HPDE6-E6E7 (cell line): Measurements from ENCODE around the gene PIEZO2.
"Not testable (repeated sequence)": the region's sequence is repeated elsewhere in the genome, so short reads cannot be mapped to it uniquely, and the experiment has no call there.

Experiments used
- DNase-seq: peaks from one replicate; pipeline ENCODE4 v3.0.0; 2011; ENCODE audit warnings: missing footprints; ENCODE audit errors: extremely low spot score

Gene PIEZO2

DNA sequence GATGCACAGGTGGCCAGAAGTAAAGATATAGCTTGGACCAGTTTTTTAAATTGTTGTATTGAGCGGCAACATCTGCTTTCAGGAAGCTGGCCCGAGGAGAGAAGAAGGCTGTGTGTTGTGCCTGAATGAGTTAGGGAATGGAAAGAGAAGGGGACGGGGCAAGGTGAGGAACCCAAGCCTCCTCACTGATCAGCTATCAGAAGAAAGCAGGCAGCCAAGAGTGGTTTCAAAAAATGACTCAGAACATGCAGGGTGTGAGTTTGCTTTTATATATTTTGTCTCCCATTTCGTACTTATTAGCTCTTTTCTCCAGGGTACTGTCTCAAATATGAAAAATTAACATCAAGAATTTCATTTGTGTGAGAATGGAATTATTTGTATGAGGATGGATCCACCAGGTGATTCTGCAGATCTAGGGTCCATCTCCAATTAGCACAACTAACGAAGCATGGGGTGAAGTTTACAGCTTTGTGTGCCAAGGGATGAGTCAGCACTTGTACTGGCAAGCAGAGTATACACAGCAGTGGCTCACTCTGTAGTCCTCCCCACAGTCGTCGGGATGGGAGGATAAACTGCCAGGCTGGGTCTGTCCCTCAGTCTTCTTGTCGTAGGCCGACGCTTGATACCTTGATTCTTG is 175.7 kb downstream of the PIEZO2 start:
- no peak for DNase-seq

DNA sequence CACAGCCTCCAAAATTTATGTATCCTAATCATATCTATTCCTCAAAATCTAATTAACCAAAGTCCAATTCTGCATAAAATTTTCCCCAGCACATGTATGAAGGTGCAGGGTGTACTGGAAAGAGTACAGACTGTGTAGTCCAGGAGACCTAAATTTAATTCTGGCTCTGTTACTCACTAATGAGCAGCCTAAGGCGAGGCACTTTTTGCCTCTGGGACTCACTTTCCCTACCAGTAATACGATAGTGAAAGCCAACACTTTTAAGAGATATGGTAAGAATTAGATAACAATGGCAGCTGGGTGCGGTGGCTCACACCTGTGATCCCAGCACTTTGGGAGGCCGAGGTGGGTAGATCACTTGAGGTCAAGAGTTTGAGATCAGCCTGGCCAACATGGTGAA is 177.7 kb downstream of the PIEZO2 start:
- no peak for DNase-seq

DNA sequence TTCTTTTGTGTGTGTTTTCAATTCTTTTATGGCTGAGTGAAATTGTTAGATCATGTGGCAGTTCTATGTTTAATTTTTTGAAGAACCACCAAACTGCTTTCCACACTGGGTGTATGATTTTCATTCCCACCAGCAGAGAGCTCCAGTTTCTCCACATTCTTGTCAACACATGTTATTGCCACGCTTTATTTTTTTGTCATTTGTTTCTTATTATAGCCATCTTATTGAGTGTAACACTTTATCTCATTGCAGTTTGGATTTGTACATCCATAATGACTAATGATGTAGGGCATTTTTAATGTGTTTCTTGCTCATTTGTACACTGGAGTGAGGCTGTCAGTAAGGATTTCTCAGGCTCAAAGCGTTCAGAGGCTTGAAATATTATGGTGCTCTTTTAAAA is 184.2 kb downstream of the PIEZO2 start:
- DNase-seq: no peak

DNA sequence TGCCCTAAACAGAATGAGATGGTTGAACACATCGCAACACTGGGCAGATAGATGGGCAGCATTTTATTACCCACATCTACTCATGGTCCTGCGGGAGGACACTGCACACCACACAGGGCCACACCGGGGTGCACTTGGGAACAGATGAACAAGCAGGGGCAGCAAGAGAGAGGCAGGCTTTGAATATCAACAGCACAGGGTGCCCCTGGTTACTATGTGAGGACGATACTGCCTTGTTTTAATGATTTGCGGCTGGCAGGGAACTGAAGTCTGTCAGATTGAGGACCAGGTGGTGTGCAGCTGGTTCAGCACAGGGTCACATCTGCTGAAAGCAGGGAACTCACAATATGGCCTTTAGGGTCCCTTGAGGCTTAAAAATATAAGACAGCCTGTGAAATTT is 195.7 kb downstream of the PIEZO2 start:
- no peak for DNase-seq

DNA sequence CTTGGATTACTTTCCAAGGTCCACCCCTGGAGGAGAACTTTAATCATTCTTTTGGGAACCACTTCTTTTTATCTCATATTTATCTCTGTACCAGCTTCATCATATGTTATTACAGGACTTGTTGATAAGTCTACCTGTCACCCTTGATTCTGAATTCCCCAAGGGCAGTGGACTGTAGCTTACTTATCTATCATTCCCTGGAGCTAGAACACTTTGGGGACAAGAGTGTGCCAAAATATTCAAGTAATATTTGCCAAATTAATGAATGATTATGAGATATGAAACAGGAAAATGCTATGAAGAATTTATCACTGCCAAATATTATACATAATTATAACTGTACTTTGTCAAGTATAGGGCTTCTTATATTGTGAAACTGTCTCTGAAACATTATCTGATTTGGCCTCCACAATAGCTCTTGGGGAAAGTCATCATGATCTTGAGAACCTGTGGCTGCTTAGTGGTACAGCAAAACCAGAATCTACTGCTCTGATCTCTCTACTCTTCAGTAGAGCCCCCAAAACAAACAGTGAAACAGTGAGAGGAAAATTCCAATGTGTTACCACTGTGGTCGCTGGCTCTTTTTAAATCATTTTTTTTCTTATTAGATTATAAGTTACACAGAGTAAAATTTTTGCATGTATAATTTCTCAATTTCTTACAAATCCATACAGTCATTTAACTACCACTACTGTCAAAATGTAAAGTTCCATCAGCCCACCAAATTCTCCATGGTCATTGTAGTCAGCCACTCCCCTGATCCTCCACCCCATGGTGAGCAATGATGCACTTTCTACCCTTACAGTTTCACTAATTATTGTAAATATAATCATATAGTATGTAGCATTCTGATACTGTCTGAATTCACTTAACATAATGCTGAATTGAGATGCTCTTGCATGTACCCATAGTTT is 197.5 kb downstream of the PIEZO2 start:
- no peak for DNase-seq

DNA sequence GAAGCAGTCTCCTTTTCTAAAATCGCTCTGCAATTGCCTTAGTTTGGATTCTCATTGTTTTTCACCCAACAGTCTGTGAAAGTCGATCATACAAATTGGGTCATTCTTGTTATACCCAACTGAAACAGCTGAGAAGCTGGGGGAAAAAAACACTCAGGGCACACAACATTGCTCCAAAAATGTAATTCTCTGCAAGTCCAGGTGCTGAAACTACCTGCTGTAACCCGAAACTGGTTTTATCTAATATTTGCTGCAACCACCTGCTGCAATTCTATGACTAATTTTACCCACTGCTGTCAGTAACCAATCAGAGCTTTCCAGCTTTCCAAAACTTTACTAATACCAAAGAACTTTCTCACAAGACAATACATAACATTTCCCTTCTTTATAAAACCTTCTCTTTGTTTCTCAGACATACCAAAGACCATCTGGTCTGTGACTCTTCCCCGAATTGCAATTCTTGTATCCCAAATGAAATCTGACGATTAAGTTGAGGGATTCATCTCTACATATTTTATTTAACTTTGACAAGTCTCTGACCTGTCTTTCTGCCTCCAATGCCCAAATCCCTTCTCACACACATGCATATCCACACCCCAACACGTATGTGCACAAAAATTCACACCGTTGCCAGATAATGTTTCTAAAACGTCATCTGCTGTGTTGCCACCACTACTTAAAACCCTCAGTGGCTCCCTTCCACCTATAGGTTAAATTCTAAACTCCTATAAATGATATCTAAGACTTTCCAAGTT is 198.3 kb downstream of the PIEZO2 start:
- DNase-seq: no peak

DNA sequence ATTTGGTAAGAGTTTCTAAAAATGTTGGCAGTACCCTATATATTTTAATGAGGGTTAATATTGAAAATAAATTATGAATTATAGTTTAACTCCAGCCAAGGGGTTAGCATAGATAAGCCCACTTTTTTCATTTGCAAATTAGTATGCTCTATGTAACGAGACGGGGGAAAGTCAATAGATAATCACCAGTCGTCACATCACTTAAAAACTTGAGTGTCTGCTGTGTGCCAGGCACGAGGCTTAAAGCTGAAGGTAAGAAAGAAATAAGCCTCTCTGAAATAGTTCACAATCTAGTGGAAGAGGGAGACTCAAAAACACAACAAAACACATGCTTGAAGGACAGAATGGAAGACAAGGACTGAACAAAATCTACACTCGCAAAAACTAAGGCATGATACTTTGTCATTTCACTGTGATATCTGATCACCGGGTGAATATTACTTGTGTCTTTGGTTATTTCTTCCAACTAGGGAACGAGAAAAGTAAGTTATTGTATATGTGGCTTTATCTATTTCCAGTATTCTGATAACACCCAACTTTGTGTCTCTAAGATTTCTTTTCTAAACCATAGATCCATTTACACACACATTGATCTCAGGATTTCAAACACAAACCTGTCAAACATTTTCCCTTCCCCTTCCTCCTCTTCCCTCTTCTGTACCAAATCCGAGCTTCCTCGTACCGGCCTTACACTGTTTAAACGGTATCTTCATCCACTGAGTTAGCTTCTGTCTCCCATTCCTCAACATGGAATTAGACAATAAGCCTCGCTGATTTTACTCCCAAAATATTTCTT is 199.1 kb downstream of the PIEZO2 start:
- no peak for DNase-seq

DNA sequence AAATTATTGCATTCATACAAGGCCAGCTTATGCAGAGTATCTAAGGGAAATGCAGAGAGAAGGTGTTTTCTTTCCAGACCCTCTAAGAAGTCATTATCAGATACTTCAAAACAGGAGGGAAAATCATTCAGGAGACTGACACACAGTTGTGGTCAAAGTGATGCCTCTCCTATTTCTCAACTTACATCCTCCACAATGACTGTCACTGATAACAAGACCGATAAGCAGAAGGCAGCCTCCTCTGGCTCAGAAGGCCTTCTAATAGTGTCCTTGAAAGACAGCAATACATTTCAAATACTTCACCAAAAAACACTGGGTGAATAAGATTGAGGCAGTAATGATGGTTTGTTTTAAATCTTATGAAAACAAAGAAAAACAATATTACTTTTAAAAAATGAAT is 199.7 kb downstream of the PIEZO2 start:
- no peak for DNase-seq

DNA sequence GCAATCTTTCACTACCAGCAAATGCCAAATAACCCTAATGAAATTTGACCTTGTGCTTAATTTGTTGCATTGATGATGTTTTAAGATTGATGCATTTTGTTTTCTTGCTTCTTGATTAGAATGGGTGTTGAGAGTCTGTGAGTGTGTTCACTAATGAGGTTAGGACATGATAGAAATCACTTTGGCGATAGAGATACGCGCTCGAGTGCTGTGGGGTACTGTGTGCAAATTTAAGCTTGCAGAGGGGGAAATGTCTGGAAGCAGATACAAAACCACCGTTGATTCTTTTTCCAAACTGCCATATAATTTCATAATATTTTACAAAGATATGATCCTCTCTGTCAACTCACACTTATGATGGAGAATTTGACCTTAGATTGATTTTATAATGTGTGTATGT is 200.9 kb downstream of the PIEZO2 start:
- no peak for DNase-seq

DNA sequence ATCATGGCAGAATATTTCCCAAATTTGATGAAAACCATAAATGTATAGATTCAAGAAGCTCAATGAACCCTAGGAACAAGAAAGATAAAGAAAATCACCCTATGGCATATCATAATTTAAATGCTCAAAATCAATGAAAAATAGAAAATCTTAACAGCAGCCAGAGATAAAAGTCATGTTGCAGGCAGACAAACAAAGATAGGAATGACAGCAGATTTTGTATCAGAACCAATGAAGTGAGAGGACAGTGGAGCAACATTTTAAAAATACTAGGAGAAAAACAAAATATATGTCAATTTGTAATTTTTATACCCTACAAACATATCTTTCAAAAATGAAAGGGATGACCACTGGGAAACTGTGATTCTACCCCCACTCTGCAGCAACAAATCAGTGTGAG is 203.3 kb downstream of the PIEZO2 start:
- DNase-seq: no peak

DNA sequence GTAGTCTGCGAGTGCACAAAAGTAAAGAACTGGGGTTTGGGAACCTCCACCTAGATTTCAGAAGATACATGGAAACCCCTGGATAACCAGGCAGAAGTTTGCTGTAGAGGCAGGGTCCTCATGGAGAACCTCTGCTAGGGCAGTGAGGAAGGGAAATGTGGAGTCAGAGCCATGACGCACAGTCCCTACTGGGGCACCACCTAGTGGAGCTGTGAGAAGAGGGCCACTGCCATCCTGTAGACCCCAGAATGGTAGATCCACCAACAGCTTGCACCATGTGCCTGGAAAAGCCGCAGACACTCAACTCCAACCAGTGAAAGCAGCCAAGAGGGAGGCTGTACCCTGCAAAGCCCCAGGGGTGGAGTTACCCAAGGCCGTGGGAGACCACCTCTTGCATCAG is 206.4 kb downstream of the PIEZO2 start:
- no peak for DNase-seq

DNA sequence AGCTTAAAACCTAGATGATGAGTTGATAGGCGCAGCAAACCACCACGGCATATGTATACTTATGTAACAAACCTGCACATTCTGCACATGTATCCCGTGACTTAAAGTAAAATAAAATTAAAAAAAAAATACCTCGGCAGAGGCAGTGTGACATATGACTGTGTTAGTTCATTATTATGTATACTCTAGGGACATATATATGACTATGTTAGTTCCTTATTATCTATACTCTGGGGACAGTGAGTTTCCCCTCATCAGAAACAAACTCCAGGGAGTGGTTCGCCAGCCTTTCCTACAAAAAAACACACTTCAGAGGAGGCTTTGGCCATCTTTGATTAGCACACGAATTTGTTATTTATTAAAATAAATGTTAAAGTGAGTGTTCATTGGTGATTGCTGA is 209.5 kb downstream of the PIEZO2 start:
- DNase-seq: no peak

DNA sequence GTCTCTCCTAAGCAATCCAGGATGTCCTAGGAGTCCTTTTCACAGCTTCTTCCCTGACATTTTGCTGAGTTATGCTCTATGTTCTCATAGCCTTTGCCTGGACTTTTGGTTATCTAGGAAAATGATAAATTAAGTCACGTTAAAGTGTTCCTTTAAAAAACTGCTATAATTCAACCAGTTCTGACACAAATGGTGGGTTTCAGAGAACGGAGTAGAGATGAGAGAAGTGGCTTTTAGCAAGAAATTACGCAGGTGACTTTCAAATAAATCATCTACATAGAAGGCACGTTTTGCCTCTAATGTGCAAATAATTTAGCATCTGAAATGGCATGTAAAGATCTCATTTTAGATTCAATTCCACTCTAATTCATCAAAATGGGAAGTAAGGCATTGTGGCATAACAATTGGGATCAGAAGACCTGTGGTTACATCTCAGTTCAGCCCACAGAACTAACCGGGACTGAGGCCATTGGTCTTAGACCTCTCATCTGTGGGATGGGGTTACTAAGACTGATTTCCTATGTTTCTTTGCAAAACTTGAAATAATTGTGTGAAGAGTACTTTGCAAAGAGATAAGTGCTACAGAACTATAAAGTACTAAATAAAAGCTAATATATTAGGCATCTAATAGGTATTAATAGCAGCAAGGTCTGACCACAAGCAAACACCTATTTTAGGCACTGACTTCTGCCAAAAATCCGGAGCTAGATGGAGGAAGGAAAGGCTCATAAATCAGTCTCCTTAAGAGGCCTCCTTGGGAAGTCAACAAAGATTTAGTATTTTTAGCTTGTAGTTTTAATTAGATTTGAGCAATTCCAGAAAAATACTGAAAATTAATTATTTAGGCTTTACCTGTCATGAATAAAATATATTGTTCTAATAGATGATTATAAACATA is 211.4 kb downstream of the PIEZO2 start:
- no peak for DNase-seq

DNA sequence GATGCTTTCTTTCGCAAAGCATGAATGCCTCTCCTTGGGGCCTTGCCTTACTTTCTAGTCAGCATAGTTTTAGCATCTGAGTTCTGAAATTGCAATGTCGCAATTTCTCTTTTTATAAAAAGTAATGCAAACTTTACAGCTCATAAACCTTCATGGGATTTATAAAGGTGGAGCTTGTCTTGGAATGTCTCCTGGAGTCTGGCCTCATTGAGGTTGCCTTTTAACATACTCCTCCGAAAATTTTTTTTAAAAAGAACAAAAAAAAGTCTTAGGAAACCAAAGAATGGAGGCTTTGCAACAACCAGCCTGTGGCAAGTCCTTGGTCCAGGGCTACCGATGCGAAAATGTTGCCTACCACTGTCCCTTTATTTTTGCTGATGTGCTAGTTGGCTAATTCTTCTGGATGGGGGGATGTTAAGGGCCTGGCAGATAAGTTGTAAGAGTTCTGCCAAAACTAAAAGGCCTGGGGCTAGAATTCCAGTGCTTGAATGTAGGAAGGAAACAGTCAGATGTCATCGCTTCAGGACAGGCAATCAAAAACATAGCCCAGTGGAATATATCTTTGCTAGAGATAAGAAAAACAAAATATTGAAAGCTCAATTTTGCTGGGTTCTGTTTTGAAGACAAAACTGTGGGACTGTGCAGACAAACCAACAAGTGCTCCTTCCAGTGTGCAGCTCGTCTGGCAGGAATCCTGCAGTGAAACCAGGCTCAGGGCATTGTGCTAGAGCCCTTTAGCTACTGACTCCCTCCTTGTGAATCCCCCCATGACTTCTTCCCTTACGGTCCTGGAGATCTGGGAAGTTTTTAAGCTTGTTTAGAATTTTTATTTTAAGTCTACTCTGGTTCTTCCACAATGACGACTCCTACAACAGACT is 213.0 kb downstream of the PIEZO2 start:
- no peak for DNase-seq

DNA sequence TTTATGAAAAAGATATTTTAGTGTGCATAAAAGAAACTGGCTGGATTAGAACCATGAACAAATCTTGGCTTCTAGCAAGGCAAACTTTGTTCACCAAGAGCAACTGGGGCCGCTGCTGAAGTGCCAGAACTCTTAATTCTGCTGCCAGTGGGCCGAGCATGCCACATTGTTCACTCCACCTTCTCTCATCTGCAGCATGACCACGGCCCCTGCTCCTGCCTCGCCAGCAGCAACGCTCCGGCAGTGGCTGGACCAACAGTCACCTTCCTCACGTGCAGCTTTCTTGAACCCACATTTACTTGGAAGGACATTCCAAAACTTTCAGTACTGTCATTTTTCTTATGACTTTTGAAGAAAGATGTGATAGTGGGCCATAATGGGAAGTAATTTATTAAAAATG is 213.8 kb downstream of the PIEZO2 start:
- DNase-seq: no peak

DNA sequence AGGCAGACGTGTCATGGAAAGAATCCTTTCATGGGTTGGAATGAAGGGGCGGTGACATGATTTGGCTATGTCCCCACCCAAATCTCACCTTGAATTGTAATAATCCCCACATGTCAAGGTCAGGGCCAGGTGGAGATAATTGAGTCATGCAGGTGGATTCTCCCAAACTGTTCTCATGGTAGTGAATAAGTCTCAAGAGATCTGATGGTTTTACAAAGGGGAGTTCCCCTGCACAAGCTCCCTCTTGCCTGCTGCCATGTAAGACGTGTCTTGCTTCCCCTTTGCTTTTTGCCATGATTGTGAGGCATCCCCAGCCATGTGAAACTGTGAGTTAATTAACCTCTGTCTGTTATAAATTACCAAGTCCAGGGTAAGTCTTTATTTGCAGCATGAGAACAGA is 215.7 kb downstream of the PIEZO2 start:
- DNase-seq: not testable (repeated sequence)

DNA sequence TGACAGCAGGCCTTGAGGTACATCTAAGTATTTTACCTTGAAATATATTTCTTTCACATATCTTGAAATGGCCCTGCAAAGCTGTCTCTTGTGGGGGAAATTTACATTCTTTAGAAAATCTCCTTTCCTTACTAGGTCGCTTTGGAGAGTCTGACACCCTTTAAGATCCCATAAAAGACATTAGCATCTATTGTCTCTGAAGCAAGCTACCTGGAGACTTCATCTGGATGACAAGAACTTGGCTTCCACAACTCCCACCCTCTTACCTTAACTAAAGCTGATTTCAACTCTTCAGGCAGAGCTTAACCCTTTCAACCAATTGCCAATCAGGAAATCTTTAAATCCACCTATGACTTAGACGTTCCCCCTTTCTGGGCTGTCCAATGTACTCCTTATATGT is 219.3 kb downstream of the PIEZO2 start:
- DNase-seq: no peak

DNA sequence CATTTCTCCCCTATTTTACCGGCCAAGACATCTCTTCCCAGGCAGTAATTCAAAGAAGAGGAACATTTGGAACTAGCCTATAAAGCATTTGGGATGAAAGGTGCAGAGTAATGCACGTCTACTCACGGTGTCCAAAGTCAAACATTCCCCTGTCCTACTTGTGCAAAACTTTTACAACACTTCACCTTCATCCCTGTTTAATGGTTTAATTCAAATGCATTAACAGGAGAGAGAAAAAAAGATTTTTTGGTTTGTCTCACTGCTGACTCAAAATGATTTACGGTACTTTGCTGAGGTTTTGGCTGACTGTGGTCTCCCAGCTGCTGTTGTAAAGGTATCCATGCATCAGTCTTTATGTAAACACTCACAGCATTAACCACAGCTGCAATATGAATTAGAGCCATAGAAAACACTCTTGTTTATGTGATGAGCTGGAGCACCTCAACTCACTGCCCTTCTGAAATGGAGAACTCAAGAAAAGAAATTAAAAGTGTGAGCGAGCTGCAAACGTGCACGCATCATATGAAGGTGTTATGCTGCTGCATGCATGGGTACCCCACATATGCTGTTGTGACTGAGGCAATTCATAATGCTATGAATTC is 220.5 kb downstream of the PIEZO2 start:
- no peak for DNase-seq

DNA sequence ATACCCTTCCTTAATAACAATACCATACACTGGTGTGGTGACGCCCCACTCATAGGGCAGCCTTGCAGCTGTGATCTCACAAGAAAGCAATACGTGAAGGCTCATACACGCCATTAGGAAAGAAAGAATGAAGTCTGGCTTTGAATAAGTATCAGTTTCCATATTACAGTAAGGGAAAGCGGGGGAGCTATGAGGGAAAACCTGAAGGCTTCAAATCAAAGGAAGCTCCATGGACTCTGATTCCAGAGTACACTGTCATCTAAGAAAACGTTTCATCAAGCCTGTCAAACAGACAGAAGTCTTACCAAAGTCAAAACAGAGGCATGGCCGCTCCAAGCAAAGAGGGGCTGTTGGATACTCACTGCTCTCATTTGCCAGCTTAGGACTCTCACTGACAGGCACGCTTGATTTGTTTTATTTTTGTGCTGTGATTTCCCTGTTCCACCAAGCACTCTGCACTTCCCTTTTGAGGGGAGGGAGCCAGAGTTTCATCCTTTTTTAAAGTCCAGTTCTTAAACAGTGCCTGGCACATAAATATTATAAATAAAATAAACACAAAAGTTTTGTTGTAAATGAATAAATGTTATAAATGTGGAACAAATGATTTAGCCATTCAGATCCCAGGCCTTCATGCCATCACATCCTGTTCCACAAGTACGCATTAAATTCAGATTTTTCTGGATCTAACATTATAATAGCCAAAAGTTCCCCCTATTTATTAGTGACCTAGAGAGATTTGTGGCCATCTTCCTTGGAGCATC is 221.2 kb downstream of the PIEZO2 start:
- no peak for DNase-seq
